HFFc6 (cell line): ENCODE results near the gene FBP2. TPM values are rescaled to one million over a fixed set of nuclear protein-coding genes. Genes with fewer than 3 reads are reported as not detected.

Experiments
- DNase-seq: peaks from one replicate; pipeline ENCODE4 v3.0.0-alpha.2; 2018
- H3K27ac Mint-ChIP-seq: 2 replicates; pipeline ENCODE4 v1.8.0; 2020; ENCODE audit warnings: mild to moderate bottlenecking, mixed read lengths
- H3K27me3 Mint-ChIP-seq: 2 replicates; pipeline ENCODE4 v1.8.0; 2021; ENCODE audit warnings: mild to moderate bottlenecking, moderate library complexity, mixed read lengths; ENCODE audit not compliant: insufficient read depth
- H3K36me3 Mint-ChIP-seq: 2 replicates; pipeline ENCODE4 v1.8.0; 2021; ENCODE audit warnings: low read depth, mixed read lengths
- H3K4me1 Mint-ChIP-seq: 2 replicates; pipeline ENCODE4 v1.8.0; 2020; ENCODE audit warnings: low read depth, mixed read lengths
- H3K4me3 Mint-ChIP-seq: 2 replicates; pipeline ENCODE4 v1.8.0; 2020; ENCODE audit warnings: mild to moderate bottlenecking, moderate library complexity, mixed read lengths
- H3K9me3 Mint-ChIP-seq: 2 replicates; pipeline ENCODE4 v1.8.0; 2020; ENCODE audit warnings: mild to moderate bottlenecking, mixed read lengths
- total RNA-seq, 6 experiments: library from RNA; stranded (reverse); fragmentation: NEBNext Ultra II Directional; extraction: Animal tissue kit (Norgen Biotek cat#: 25700); gene quantifications; 2 replicates in 1 of 6; 3 replicates in 5 of 6; pipeline ENCODE4 v1.2.3, GENCODE V29; 2021
- TF ChIP-seq, protein P1 (sequence below): fragments of 200-600 bp; sonication (generic); IDR thresholded peaks from 2 replicates; pipeline ENCODE4 v1.5.0; 2021; ENCODE audit warnings: antibody characterized with exemption, mild to moderate bottlenecking

The FBP2 gene
- total RNA-seq, 6 experiments from 2014 or later, result not detected

DNA sequence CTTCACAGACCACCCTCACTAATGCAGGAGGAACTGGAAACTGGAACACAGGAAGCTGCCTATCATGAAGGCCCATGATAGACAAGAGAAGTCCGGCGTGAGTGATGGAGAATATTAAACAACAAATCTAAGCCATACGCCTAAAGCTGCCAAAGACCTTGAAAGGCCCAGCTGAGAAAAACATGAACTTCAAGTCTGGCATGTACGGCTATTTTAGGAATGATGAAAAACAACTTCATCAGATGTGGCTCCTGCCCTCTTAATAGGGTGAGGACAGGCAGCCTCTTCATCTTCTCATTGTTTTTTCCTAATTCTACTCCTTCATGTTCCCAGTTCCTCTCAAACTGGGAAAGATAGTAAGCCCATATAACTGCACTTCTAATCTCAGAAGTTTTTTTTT lies 25.4 kb upstream of the FBP2 start:
- Mint-ChIP-seq H3K36me3 (no peaks in the 10 kb centered on the region), H3K27ac (no peak overlapping the region), H3K4me3 (no peak overlapping the region), H3K9me3 (no peaks in the 10 kb centered on the region), H3K27me3 (peaks cover 9% of the 10 kb centered on the region), H3K4me1 (no peaks in the 10 kb centered on the region)
- no peak for DNase-seq
- TF ChIP-seq, protein P1, sequence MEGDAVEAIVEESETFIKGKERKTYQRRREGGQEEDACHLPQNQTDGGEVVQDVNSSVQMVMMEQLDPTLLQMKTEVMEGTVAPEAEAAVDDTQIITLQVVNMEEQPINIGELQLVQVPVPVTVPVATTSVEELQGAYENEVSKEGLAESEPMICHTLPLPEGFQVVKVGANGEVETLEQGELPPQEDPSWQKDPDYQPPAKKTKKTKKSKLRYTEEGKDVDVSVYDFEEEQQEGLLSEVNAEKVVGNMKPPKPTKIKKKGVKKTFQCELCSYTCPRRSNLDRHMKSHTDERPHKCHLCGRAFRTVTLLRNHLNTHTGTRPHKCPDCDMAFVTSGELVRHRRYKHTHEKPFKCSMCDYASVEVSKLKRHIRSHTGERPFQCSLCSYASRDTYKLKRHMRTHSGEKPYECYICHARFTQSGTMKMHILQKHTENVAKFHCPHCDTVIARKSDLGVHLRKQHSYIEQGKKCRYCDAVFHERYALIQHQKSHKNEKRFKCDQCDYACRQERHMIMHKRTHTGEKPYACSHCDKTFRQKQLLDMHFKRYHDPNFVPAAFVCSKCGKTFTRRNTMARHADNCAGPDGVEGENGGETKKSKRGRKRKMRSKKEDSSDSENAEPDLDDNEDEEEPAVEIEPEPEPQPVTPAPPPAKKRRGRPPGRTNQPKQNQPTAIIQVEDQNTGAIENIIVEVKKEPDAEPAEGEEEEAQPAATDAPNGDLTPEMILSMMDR, result no peak

DNA sequence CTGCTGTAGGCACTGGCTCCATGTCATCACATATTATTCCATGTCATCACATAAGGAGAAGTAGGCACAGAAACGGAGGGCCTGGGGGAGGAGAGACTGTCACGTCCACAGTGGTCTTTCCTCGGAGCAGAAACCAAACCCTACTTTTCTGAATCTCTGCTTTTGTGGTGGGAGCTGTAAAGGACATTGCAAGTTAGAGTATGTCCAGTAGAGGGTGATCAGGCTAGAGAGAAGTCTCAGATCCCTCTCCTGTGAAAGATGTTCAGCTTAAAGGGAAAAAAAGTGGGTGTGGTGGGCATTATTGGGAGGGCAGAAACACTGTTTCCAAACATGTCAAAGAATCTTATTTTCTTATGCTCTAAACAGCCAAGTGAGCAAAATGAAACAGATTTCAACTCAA lies 19.4 kb upstream of the FBP2 start:
- Mint-ChIP-seq H3K9me3 (no peaks in the 10 kb centered on the region), H3K4me1 (no peaks in the 10 kb centered on the region), H3K4me3 (no peak overlapping the region), H3K27ac (no peak overlapping the region), H3K27me3 (peaks cover 25% of the 10 kb centered on the region), H3K36me3 (no peaks in the 10 kb centered on the region)
- DNase-seq, result no peak
- TF ChIP-seq, protein P1, result peak; percentile 42

DNA sequence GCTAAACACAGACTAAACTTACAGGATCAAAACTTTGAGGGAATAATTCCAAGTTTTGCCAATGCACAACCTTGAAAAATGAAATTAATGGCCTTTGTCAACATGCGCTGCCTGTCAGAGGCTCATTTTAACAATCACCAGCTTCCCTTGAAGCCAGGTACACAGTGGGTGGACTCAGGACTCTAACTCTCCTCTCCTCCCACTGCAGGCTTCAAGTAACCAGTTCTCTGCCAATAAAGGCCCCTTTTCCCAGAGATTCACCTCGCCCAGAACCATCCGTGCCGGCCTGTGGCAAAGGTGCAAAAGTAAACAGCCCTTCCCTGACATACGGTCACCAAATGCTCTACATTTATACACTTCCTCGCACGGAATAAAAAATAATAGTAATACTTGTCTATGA lies 18.4 kb upstream of the FBP2 start:
- H3K36me3 Mint-ChIP-seq, result no peaks in the 10 kb centered on the region
- no peak overlapping the region for H3K4me3 Mint-ChIP-seq
- no peak overlapping the region for H3K27ac Mint-ChIP-seq
- peaks cover 28% of the 10 kb centered on the region for H3K27me3 Mint-ChIP-seq
- H3K4me1 Mint-ChIP-seq, result no peaks in the 10 kb centered on the region
- no peaks in the 10 kb centered on the region for H3K9me3 Mint-ChIP-seq
- TF ChIP-seq, protein P1, result no peak
- DNase-seq, result no peak

DNA sequence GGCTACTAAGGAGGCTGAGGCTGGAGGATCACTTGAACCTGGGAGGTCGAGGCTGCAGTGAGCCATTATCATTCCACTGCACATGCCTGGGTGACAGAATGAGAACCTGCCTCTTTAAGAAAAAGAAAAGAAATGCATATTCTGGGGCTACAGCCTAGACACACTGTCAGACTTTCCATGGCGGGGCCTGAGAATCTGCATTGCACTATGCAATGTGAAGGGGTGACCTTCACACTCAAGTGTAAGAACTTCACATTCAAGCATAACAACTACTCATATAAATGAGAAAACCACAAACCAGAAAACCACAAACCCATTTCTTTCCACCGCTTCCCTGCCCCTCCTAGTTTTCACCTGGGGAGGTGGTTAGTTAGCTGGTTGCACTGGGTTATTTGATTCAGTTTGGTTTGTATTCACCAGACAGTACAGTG lies 18.0 kb upstream of the FBP2 start:
- TF ChIP-seq, protein P1, result no peak
- no peaks in the 10 kb centered on the region for H3K36me3 Mint-ChIP-seq

DNA sequence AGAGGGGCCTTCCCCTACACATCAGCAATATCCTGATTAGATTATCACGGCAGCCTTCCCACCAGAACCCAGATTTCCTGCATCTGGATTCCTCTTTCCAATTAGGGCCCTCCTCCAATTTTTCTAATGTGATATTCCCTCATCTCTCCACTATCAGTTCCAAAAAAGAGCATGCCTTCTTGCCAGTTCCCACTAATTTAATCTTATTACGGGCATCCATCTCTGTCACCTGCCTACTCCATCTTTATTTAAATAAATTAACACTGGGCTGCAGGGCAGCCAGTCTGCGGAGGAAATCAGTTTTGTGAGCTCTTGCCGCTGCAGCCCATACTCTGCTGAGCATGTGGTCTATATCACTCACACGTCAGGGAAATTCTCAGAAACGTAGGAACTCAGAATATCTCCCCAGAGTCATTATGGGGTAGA lies 16.6 kb upstream of the FBP2 start:
- Mint-ChIP-seq H3K9me3 (no peaks in the 10 kb centered on the region), H3K4me1 (no peaks in the 10 kb centered on the region; the same call in 1 of the 2 replicates), H3K27me3 (peaks cover 44% of the 10 kb centered on the region), H3K36me3 (no peaks in the 10 kb centered on the region), H3K27ac (no peak overlapping the region), H3K4me3 (no peak overlapping the region)
- no peak for DNase-seq
- TF ChIP-seq, protein P1, result no peak

More for the DNA sequence above, 18.0 kb upstream of the FBP2 start:
- no peak for DNase-seq
- no peaks in the 10 kb centered on the region; the same call in 1 of the 2 replicates for H3K4me1 Mint-ChIP-seq
- no peak overlapping the region for H3K4me3 Mint-ChIP-seq
- no peaks in the 10 kb centered on the region for H3K9me3 Mint-ChIP-seq
- peaks cover 32% of the 10 kb centered on the region for H3K27me3 Mint-ChIP-seq
- H3K27ac Mint-ChIP-seq, result no peak overlapping the region

DNA sequence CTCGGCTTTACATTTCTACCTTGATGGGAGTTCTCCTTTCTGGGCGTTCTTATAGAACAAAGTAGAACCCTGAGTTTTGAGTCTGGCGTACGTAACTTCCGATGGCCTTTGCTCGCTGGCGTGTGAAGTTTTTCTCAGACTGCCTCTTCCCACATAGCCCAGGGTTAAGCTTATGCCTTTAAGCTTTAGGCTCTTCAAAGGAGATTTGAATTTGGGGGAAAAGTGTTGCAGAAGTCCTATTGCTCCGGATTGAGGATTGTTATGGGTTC lies 13.7 kb upstream of the FBP2 start:
- peaks cover 60% of the 10 kb centered on the region for H3K27me3 Mint-ChIP-seq
- no peak overlapping the region for H3K4me3 Mint-ChIP-seq
- peaks cover 6% of the 10 kb centered on the region for H3K4me1 Mint-ChIP-seq
- H3K9me3 Mint-ChIP-seq, result no peaks in the 10 kb centered on the region
- H3K36me3 Mint-ChIP-seq, result no peaks in the 10 kb centered on the region
- TF ChIP-seq, protein P1, result no peak
- no peak overlapping the region for H3K27ac Mint-ChIP-seq
- DNase-seq, result no peak
